NCI-H1417 treated with DMSO at 0.1 percent for 48 hours (cell line): ENCODE data around the gene BGLAP.

Experiments
- DNase-seq: peaks from one replicate; lab custom pipeline; 2025; lab: John Stamatoyannopoulos, UW

Gene BGLAP

GRCh38 chr1:156226782-156227181 is 15.2 kb upstream of the BGLAP start:
- no peak for DNase-seq

- no peak for DNase-seq
Measured at GRCh38 chr1:156228501-156228900, 13.5 kb upstream of the BGLAP start.

DNA sequence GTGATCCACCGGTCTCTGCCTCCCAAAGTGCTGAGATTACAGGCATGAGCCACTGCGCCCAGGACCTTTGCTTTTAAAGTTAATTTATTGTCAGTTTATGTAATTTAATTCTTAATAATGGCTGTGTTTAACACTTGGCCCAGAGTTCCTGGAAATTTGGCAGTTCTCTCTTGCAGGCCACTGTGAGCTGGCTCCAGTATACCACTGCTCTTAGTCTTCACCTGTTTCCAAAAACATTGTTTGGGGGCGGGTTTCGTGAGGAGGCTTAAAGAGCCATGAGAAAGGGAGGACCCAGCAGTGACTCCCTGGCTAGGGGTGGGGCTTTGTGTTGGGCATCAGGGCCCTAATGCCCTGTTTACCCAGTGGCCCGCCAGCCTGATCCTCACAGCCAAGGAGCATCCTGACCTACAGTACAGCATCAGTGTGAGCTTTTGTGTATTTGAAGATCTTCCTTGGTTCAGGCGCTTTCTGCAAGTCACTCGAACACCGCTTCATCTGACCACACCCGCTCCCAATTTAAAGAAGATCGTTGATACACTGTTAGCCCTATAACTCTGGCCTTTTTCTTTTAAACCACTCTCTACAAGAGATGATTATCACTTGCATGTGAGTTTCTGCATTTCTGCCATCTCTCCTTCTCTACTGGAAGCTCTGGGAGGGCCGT is 12.0 kb upstream of the BGLAP start:
- DNase-seq: no peak

DNA sequence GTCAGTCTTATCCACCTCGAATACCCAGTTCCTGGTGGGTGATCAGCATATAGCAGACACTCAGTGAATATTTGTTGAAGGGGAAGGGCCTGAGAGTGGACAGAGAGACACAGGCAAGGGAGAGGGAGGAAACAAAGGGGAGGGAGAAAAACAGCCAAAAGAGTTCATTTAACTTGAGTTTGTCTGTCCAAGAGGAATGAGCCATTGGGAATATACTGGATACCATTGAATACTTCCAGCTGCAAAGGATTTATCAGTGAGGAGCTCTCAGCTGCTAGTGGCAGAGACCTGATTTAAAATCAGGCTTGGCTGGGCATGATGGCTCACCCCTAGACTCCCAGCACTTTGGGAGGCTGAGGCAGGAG is 11.5 kb upstream of the BGLAP start:
- DNase-seq: no peak

DNA sequence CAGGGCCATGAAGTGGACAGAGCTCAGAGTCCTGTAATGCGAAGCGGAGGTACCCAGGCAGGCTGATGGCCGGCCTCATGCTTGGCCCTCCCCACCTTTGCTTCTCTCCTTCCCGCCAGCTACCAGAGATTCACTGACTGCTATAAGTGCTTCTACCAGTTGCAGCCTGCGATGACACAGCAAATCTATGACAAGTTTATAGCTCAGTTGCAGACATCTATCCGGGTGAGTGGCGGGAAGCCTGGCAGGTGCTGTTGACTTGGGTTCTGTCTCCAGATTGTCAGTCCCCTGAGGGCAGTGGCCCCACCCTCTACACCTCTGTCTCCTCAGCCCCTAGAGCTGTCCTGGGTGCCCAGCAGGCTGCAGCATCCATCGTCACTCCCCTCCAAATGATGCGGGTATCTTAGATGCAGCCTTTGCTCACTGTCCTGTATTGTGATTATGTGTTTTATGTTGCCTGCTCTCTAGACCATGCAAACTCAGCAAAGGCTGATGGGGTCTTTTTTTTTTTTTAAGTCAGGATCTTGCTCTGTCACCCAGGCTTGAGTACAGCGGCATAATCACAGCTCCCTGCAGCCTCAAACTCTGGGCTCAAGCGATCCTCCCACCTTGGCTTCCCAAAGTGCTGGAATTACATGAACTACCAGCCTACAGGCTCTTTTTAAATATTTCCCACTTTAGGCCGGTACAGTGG is 9.6 kb upstream of the BGLAP start:
- DNase-seq: no peak

DNA sequence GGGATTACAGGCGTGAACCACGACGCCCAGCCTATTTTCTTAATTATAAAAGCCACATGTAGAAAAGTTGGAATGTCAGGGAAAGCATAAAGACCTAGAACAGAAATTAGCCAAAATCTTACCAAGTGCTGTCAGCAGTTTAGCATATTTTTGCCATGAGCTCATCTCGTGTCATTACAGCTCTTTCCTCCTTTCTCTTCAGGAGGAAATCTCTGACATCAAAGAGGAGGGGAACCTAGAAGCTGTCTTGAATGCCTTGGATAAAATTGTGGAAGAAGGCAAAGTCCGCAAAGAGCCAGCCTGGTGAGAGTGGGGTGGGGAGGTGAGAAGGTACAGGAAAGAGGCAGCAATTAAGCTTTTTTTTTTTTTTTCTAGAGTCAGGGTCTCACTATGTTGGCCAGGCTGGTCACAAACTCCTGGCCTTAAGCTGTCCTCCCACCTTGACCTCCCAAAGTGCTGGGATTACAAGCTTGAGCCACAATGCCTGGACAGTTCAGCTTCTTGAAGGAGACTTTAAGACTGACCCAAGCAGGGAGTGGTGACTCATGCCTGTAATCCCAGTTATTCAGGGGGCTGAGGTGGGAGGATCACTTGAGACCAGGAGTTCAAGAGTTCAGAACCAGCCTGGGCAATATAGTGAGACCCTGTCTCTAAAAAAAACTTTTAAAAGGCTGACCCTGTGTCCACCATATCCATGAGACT is 8.4 kb upstream of the BGLAP start:
- no peak for DNase-seq

GRCh38 chr1:156236164-156236563 is 5.8 kb upstream of the BGLAP start:
- no peak for DNase-seq

DNA sequence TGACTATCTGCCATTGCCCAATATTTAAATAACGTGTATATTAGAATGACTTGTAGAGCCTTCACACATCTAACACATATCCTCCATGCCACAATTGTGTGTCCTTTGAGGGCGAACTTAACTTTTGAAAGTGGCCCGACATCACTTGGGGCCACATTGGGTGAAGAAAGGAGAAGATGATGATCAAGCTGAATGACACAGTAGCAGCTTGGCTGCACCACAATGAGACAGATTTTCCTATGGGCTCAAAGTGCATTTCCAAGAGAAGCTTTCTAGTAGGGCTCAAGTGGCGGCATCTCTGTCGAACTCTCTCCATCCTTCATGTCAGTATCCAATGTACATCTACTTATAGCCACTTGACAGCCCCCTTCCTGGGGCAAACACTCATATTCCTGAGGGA is 3.7 kb upstream of the BGLAP start:
- DNase-seq: no peak

DNA sequence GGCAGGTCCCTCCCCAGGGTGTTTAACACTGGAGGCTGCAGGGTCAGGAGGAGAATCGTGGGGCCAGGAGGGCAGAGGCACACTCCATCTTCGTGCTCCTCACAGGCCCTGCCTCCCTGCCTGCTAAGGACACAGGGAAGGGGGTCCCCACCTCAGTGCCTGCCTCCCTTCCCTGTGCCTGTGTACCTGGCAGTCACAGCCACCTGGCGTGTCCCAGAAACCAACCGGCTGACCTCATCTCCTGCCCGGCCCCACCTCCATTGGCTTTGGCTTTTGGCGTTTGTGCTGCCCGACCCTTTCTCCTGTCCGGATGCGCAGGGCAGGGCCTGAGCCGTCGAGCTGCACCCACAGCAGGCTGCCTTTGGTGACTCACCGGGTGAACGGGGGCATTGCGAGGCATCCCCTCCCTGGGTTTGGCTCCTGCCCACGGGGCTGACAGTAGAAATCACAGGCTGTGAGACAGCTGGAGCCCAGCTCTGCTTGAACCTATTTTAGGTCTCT is 623 bp upstream of the BGLAP start:
- no peak for DNase-seq

DNA sequence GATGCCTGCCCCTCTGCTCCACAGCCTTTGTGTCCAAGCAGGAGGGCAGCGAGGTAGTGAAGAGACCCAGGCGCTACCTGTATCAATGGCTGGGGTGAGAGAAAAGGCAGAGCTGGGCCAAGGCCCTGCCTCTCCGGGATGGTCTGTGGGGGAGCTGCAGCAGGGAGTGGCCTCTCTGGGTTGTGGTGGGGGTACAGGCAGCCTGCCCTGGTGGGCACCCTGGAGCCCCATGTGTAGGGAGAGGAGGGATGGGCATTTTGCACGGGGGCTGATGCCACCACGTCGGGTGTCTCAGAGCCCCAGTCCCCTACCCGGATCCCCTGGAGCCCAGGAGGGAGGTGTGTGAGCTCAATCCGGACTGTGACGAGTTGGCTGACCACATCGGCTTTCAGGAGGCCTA is 754 bp downstream of the BGLAP start:
- no peak for DNase-seq

DNA sequence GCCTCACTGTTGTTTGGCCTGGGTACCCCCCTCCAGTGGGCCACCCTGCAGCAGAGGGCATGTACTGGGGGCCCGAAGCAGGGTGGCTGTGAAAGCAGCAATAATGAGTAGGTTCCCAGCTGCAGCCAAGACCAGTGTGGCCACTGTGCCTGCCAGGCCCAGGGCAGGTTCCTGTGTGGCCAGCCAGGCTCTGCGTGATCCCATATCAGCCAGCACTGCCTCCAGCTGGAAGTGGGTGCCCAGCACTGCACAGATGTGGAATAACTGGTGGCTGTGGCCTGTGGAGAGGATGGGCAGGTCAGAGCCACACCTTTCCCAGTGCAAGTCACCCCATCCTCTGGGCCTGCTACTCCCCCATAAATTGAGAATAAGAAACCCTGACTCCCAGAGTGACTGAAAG is 2.1 kb downstream of the BGLAP start:
- DNase-seq: no peak

DNA sequence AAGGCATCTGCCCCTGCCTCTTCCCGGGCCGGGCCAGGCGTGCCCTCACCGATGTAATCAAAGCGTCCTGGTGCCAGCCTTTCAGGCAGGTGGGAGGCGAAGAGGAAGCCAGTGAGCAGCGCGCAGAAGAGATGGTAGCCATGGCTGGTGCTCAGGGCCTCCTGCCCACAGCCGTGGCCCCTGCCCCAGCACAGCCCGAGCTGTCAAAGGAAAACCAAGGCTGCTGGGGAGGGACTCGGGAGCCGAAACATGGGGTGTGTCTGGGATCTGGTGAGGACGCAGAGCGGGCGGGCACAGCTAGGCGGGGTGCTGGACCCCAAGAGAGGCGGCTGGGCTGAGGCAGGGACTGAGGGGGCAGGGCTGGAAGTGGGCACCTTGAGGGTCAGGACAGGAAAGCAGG is 2.7 kb downstream of the BGLAP start:
- no peak for DNase-seq

DNA sequence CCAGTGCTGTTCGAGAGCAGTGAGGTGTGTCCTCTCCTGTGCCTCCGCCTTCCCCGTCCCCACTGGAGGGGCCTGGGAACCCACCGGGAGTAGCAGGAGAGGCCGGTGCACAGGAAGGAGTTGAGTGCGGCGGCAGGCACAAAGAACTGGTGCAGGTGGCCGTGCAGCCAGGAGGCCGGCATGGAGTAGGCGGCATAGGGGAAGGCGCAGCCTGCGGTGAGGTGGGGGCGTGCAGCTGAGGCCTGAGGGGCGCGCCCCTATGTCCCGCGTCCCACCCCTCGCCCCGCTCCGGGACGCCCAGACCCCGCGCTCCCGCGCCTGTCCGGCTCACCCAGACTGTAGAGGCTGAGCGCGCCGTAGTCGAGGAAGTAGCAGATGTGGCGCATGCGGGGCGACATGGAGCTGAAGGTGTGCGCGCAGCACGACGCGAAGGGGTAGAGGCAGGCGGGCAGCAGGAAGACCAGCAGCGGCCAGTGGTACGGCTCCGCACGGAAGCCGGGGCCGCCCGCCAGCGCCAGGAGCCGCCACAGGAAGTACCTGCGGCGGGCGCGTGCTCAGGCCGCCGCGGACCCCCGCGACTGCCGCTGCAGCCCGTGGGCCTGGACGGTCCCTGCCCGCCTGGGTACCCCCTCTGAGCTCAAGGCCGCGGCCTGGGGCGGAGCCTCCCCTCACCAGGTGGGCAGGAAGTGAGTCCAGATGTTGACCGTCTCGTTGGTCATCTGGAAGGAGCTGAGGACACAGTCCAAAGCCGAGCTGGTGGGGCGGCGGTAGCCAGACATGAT is 3.7 kb downstream of the BGLAP start:
- DNase-seq: no peak

- no peak for DNase-seq
Measured at GRCh38 chr1:156246241-156246780, 4.3 kb downstream of the BGLAP start.

DNA sequence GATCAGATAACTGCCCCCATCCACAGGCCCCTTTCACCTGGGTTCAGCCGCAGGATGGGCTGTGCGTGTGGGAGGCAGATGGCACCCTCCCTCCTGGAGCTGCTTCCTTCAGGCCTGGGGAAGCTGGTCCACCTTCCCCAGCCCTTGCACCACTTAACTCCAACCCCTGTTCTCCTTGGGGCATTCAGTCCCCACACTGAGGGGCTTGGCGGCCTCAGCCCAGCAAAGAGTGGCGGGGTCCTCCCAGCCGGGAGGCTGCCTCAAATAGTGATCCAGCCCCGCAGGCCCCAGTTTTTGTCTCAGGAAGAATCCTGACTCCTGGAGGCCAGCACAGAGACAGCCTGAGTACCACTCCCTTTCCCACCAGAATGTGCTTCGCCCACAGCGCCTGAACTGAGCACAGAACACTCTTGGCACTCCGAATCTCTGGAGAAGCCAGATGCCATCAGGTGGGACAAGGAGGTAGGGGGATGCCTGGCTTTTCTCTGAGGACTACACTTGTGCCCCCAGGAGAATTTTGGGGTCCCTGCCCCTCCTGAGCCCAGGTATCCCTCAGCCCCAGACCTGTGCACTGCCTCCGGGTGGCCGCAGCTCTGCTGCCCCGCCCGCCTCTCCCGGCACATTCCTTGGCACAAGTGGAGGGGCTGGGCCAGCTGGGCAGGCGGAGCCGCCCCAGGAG is 4.9 kb downstream of the BGLAP start:
- DNase-seq: no peak

GRCh38 chr1:156247460-156248322 is 5.7 kb downstream of the BGLAP start, which contains the start of gene PAQR6:
Gene PAQR6, minus strand, starts transcription at chr1:156248056. Its CDS starts 1,325 bp downstream, at chr1:156246731.
- DNase-seq: no peak

GRCh38 chr1:156248323-156248683 is 6.3 kb downstream of the BGLAP start:
- no peak for DNase-seq

DNA sequence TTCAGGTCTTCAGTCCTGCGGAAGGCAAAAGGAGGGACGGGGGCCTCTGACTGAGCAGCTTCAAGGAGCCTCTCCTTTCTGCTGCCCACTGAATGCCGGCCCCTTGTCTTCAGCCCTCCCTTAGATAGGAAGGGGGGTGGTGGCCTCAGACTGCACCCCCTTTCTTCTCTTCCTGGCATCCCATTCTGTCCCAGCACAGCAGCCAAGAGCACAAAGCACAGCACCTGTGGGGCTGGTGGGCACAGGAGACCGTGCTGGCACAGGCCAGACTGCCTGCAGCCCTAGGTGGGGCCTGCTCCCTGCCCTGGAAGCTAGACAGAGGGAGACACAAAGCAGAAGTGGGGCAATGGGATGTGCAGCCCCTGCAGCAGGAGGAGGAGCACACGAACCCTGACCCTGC is 7.6 kb downstream of the BGLAP start:
- DNase-seq: no peak

GRCh38 chr1:156251527-156251926 is 9.5 kb downstream of the BGLAP start:
- DNase-seq: no peak

DNA sequence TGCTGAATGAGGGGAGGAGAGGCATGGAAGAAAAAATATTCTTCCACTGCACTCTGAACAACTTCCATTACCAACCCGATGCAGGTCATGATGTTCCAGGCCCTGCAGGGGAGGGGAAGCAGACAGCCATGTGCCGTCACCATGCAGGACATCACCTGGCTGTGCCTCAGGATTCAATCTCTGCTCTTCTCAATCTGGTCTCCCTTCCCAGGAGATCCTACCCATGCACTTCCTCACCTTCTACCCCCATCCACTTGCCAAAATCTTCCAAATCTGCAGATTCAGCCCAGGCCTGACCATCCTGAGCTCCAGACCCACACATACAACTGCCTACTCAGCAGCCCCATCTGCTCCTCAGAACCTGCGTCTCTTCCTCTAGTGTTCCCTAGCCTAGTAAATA is 11.7 kb downstream of the BGLAP start:
- no peak for DNase-seq

DNA sequence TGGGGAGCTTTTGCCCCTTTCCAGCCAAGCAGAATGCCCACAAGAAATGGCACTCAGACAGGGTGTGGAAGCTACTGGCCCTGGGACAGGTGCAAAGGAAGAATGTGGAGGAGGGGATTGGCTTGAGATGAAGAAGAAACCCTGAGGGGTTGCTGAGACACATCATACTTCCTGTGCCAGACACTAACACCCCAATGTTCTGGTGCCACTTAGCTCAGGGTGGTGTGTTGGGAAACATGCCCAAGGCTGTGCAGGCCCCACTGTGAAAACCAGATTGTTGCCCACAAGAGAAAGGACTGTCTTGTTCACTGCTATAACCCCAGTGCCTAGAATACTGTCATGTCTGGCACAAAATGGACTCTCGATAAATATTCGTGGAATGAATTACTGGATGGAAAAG is 15.7 kb downstream of the BGLAP start:
- no peak for DNase-seq
